Spinal cord (tissue), 10 donors: ENCODE results near the gene GABRR2. TPM values are rescaled to one million over a fixed set of nuclear protein-coding genes. Genes with fewer than 3 reads are reported as not detected.

Experiments
- DNase-seq, 6 donors: peaks; one replicate each; pipeline versions ENCODE4 v3.0.0 to v3.0.0-alpha.2; 2013 to 2015; ENCODE audit warnings: low spot score in 6 of 6, low read depth in 4 of 6
- H3K27ac ChIP-seq: one replicate; pipeline ENCODE4 v1.5.1; 2013; ENCODE audit warnings: low read depth, low read length, control low read depth
- H3K27me3 ChIP-seq: one replicate; pipeline ENCODE4 v1.6.1; 2013; ENCODE audit warnings: low read length; ENCODE audit not compliant: control insufficient read depth, insufficient read depth
- H3K36me3 ChIP-seq: one replicate; pipeline ENCODE4 v1.6.1; 2013; ENCODE audit warnings: low read length; ENCODE audit not compliant: control insufficient read depth, insufficient read depth
- H3K4me1 ChIP-seq: one replicate; pipeline ENCODE4 v1.6.1; 2013; ENCODE audit warnings: low read length; ENCODE audit not compliant: control insufficient read depth, insufficient read depth
- H3K4me3 ChIP-seq: one replicate; pipeline ENCODE4 v1.5.1; 2013; ENCODE audit warnings: low read depth, low read length, control low read depth
- H3K9me3 ChIP-seq: one replicate; pipeline ENCODE4 v1.6.1; 2013; ENCODE audit warnings: low read length; ENCODE audit not compliant: control insufficient read depth, insufficient read depth
- WGBS: methylation state at CpG from one replicate; pipeline ENCODE4 v1.1.5; 2013; ENCODE audit warnings: missing lambda C conversion rate; ENCODE audit not compliant: insufficient coverage; 5-methylcytosine and 5-hydroxymethylcytosine counted together
- polyA plus RNA-seq, 2 donors: library from polyadenylated mRNA; unstranded; fragments of 120-200 nt; gene quantifications; one replicate each; pipeline ENCODE4 v1.2.1, GENCODE V29; 2013; ENCODE audit not compliant: insufficient read length in 2 of 2
- total RNA-seq, 2 donors: library from RNA; depleted of rRNA in 1 of 2; stranded (reverse); fragments of 120-200 nt in 1 of 2; fragments of >200 nt in 1 of 2; gene quantifications; one replicate each; pipeline versions ENCODE4 v1.2.3 to v1.2.4, GENCODE V29; 2013 to 2014
- donor health status: healthy.

Gene GABRR2
- total and polyA plus RNA-seq, 4 donors = 0.39 to 0.89 (median 0.56) TPM

- H3K36me3 ChIP-seq = peaks cover 10% of the 10 kb centered on the region
- no peaks in the 10 kb centered on the region for H3K9me3 ChIP-seq
- no peak overlapping the region for H3K4me3 ChIP-seq
- H3K4me1 ChIP-seq = no peaks in the 10 kb centered on the region
- no CpG with 5 or more reads among the region's 1 CpG for WGBS
- no peaks in the 10 kb centered on the region for H3K27me3 ChIP-seq
- H3K27ac ChIP-seq = no peak overlapping the region
- DNase-seq = no peak
These were observed 15.8 kb upstream of the GABRR2 start for GRCh38 chr6:89330910-89331309.

- H3K9me3 ChIP-seq = no peaks in the 10 kb centered on the region
- H3K27me3 ChIP-seq = no peaks in the 10 kb centered on the region
- peaks cover 3% of the 10 kb centered on the region for H3K36me3 ChIP-seq
- H3K4me3 ChIP-seq = no peak overlapping the region
- no CpG with 5 or more reads among the region's 1 CpG for WGBS
- H3K4me1 ChIP-seq = no peaks in the 10 kb centered on the region
- no peak overlapping the region for H3K27ac ChIP-seq
- no peak for DNase-seq
These were observed 13.9 kb upstream of the GABRR2 start for GRCh38 chr6:89328976-89329375.

- WGBS = no CpG with 5 or more reads among the region's 3 CpGs
- Histone ChIP-seq H3K4me3 (no peak overlapping the region), H3K9me3 (no peaks in the 10 kb centered on the region), H3K27me3 (no peaks in the 10 kb centered on the region), H3K27ac (no peak overlapping the region), H3K36me3 (no peaks in the 10 kb centered on the region), H3K4me1 (no peaks in the 10 kb centered on the region)
- DNase-seq = no peak
These were observed 9.2 kb upstream of the GABRR2 start for GRCh38 chr6:89324304-89324703.

- WGBS = no CpG with 5 or more reads among the region's 3 CpGs
- H3K4me3 ChIP-seq = no peak overlapping the region
- no peaks in the 10 kb centered on the region for H3K9me3 ChIP-seq
- H3K4me1 ChIP-seq = no peaks in the 10 kb centered on the region
- H3K27me3 ChIP-seq = no peaks in the 10 kb centered on the region
- no peak for DNase-seq
- no peak overlapping the region for H3K27ac ChIP-seq
- H3K36me3 ChIP-seq = no peaks in the 10 kb centered on the region
These were observed 8.4 kb upstream of the GABRR2 start for GRCh38 chr6:89323511-89323971.

- no peaks in the 10 kb centered on the region for H3K4me1 ChIP-seq
These were observed 6.3 kb upstream of the GABRR2 start for GRCh38 chr6:89321131-89321970.

GRCh38 chr6:89320012-89320559 lies 5.0 kb upstream of the GABRR2 start:
- Histone ChIP-seq H3K36me3 (no peaks in the 10 kb centered on the region), H3K4me1 (no peaks in the 10 kb centered on the region), H3K9me3 (no peaks in the 10 kb centered on the region)

More at GRCh38 chr6:89321131-89321970, 6.3 kb upstream of the GABRR2 start:
- no peak overlapping the region for H3K4me3 ChIP-seq
- H3K27ac ChIP-seq = no peak overlapping the region
- H3K27me3 ChIP-seq = no peaks in the 10 kb centered on the region
- 92% methylated on average over 7 of the region's 9 CpGs for WGBS
- H3K36me3 ChIP-seq = no peaks in the 10 kb centered on the region
- H3K9me3 ChIP-seq = no peaks in the 10 kb centered on the region
- DNase-seq = no peak

GRCh38 chr6:89317067-89317466 lies 2.0 kb upstream of the GABRR2 start:
- peaks cover 16% of the 10 kb centered on the region for H3K4me1 ChIP-seq
- H3K9me3 ChIP-seq = no peaks in the 10 kb centered on the region
- no peaks in the 10 kb centered on the region for H3K27me3 ChIP-seq
- no peak overlapping the region for H3K4me3 ChIP-seq
- DNase-seq = no peak
- H3K36me3 ChIP-seq = no peaks in the 10 kb centered on the region
- no peak overlapping the region for H3K27ac ChIP-seq

More at GRCh38 chr6:89320012-89320559, 5.0 kb upstream of the GABRR2 start:
- DNase-seq = no peak
- 93% methylated on average over 4 of the region's 6 CpGs for WGBS
- Histone ChIP-seq H3K4me3 (no peak overlapping the region), H3K27me3 (no peaks in the 10 kb centered on the region), H3K27ac (no peak overlapping the region)

- H3K4me3 ChIP-seq = no peak overlapping the region
- DNase-seq = peak in 1 of 6 donors; percentile 20
- 91% methylated on average over 6 of the region's 7 CpGs for WGBS
- H3K27me3 ChIP-seq = no peaks in the 10 kb centered on the region
- H3K36me3 ChIP-seq = no peaks in the 10 kb centered on the region
- no peak overlapping the region for H3K27ac ChIP-seq
- no peaks in the 10 kb centered on the region for H3K9me3 ChIP-seq
- H3K4me1 ChIP-seq = peaks cover 29% of the 10 kb centered on the region
These were observed 407 bp downstream of the GABRR2 start for GRCh38 chr6:89314692-89315091.

GRCh38 chr6:89313006-89313405 lies 2.1 kb downstream of the GABRR2 start:
- peak overlapping the region; percentile 86 for H3K27ac ChIP-seq

More at GRCh38 chr6:89313006-89313405, 2.1 kb downstream of the GABRR2 start:
- DNase-seq = peak in 5 of 6 donors; percentile 30 to 86 (median 40)
- H3K27me3 ChIP-seq = no peaks in the 10 kb centered on the region
- peaks cover 29% of the 10 kb centered on the region for H3K4me1 ChIP-seq
- H3K4me3 ChIP-seq = no peak overlapping the region
- no peaks in the 10 kb centered on the region for H3K36me3 ChIP-seq
- no peaks in the 10 kb centered on the region for H3K9me3 ChIP-seq
- no CpG with 5 or more reads among the region's 1 CpG for WGBS
